ENCODE data around the gene TMEM200C. TPM values are rescaled to one million over a fixed set of nuclear protein-coding genes. Genes with fewer than 3 reads are reported as not detected.

The TMEM200C gene
- total and polyA plus RNA-seq, 9 donors: 0.15 to 7.4 (median 0.80) TPM

DNA sequence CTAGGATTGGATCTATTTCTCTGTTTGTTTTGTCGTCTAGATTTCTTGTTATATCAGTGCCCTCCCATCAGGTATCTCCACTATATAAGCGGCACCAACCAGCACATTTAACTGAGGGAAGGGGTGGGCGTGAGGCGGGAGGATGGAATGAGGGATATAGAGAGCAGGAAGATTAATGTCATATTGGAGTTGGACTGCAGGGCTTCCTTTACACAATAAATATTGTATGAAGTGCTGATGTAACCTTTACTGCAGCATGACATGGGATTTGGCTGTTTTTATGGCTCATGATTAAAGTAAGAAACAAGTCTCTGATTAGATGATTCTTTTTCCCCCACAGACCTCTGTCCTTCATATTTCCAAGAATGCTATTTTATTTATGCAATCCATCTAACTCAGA is 54.8 kb downstream of the TMEM200C start:
- H3K27me3 ChIP-seq: no peaks in the 10 kb centered on the region
- TF ChIP-seq POLR2A (IDR thresholded peaks at IDR 0.05) (no peak), EP300 (IDR thresholded peaks at IDR 0.05) (no peak)
- TF ChIP-seq, protein P1, sequence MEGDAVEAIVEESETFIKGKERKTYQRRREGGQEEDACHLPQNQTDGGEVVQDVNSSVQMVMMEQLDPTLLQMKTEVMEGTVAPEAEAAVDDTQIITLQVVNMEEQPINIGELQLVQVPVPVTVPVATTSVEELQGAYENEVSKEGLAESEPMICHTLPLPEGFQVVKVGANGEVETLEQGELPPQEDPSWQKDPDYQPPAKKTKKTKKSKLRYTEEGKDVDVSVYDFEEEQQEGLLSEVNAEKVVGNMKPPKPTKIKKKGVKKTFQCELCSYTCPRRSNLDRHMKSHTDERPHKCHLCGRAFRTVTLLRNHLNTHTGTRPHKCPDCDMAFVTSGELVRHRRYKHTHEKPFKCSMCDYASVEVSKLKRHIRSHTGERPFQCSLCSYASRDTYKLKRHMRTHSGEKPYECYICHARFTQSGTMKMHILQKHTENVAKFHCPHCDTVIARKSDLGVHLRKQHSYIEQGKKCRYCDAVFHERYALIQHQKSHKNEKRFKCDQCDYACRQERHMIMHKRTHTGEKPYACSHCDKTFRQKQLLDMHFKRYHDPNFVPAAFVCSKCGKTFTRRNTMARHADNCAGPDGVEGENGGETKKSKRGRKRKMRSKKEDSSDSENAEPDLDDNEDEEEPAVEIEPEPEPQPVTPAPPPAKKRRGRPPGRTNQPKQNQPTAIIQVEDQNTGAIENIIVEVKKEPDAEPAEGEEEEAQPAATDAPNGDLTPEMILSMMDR (IDR thresholded peaks at IDR 0.05): no peak
- intact Hi-C loops (cut with DNase I): no loop called here
- H3K36me3 ChIP-seq: no peaks in the 10 kb centered on the region
- WGBS, 3 donors: 67 to 77% (median 72%) methylated on average over 4 of the region's 4 CpGs
- H3K4me1 ChIP-seq (ENCODE audit: insufficient read depth): peaks cover 3% of the 10 kb centered on the region
- H3K27ac ChIP-seq: no peak overlapping the region
- H3K4me3 ChIP-seq: no peak overlapping the region
- H3K9me3 ChIP-seq: no peaks in the 10 kb centered on the region
- DNase-seq: no peak

DNA sequence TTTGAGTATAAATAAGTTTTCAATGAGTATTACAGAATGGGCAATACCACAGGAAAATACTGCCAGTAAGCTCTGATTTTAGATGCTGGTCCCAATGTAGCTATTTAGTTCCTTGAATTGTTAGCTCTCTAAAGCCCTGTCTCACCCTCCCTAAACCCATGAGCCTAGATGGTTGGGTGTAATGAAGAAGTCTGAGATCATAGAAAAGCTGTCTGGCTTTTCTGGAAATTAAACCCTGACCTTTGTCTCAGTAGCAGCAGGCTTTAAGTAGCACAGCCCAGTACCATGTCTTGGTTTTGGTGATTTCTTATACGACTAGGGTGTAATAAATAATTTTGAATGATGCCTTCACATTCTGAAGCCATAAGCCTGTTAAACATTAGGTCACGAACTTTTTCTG is 55.3 kb downstream of the TMEM200C start:
- 70 to 82% (median 75%) methylated on average over 2 of the region's 2 CpGs for WGBS, 3 donors
- no peak for TF ChIP-seq POLR2A (IDR thresholded peaks at IDR 0.05)
- TF ChIP-seq, protein P1 (IDR thresholded peaks at IDR 0.05): no peak
- TF ChIP-seq EP300 (IDR thresholded peaks at IDR 0.05): no peak
- H3K4me3 ChIP-seq: no peak overlapping the region
- intact Hi-C loops (cut with DNase I): no loop called here
- no peaks in the 10 kb centered on the region for H3K36me3 ChIP-seq
- no peak for DNase-seq
- no peaks in the 10 kb centered on the region for H3K27me3 ChIP-seq
- H3K27ac ChIP-seq: no peak overlapping the region
- H3K4me1 ChIP-seq (ENCODE audit: insufficient read depth): peaks cover 3% of the 10 kb centered on the region
- H3K9me3 ChIP-seq: no peaks in the 10 kb centered on the region

DNA sequence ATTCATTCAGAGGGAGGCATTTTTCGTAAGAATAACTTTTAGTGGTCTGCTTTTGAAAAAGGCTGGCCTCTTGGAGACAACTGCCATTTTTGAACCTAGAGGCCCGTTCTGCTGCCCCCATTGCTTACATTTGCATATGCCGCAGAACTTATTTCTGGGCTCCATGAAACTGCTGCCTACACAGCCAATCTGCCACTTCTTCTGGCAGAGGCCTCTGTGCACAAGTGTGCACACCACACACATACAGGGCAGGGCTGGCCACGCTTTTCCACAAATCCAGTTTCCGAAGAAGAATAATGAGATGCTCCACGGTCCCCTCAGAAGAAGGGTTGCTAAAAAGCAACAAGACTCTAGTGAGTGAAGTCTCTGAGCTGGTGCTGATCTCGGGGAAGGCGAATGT is 56.2 kb downstream of the TMEM200C start:
- DNase-seq: no peak
- intact Hi-C loops (cut with DNase I): loop anchor here in 1 of 4 donors (10.0 kb wide), 1 partner anchor 234 kb away; no protein-coding TSS in a partner anchor

More for the DNA sequence above, 56.2 kb downstream of the TMEM200C start:
- peaks cover 3% of the 10 kb centered on the region for H3K4me1 ChIP-seq (ENCODE audit: insufficient read depth)
- H3K27ac ChIP-seq: no peak overlapping the region
- TF ChIP-seq POLR2A (IDR thresholded peaks at IDR 0.05) (no peak), EP300 (IDR thresholded peaks at IDR 0.05) (no peak)
- TF ChIP-seq, protein P1 (IDR thresholded peaks at IDR 0.05): no peak
- H3K36me3 ChIP-seq: no peaks in the 10 kb centered on the region
- 91 to 94% (median 92%) methylated on average over 8 of the region's 8 CpGs for WGBS, 3 donors
- H3K27me3 ChIP-seq: no peaks in the 10 kb centered on the region
- H3K9me3 ChIP-seq: no peaks in the 10 kb centered on the region
- H3K4me3 ChIP-seq: no peak overlapping the region

Small RNA genes lying within 50 kb of the gene (microRNA-seq; reads per million reads assigned to microRNA genes)
- gene MIR3976: 0 reads per million in 3 donors

Small RNA genes lying within 50 kb of the gene (small RNA-seq; reads per million reads assigned to genes)
- gene MIR3976: not detected
